K562 (cell line): ENCODE data around the gene ZNF595. TPM values are rescaled to one million over a fixed set of nuclear protein-coding genes. Genes with fewer than 3 reads are reported as not detected.

ENCODE experiments used
- ATAC-seq: fragments of 200-7000 bp; cut with Tn5 transposase; 3 replicates; pipeline ENCODE4 v1.9.1; 2020; ENCODE audit warnings: moderate library complexity
- BruUV-seq: library from RNA; stranded (reverse); fragments of 400-500 nt; replicated peaks from 2 replicates; lab custom pipeline; 2021; lab: Mats Ljungman, UMichigan
- CTCF ChIA-PET: fragments of 300-600 bp; formaldehyde crosslinking; extraction: SDS; loops from one replicate; lab custom pipeline; 2021; ENCODE audit warnings: low intra/inter-chr PET ratio; lab: Yijun Ruan, JAX
- POLR2A ChIA-PET: fragments of 300-600, 350-650 bp; sonication (Branson Sonifier 250); formaldehyde crosslinking; extraction: SDS; loops from one replicate; lab custom pipeline; 2021; ENCODE audit warnings: antibody characterized with exemption, inconsistent platforms; lab: Yijun Ruan, JAX
- DNase-seq, 4 experiments: peaks; one replicate each; pipeline versions ENCODE4 v3.0.0 to v3.0.0-alpha.2; 2011 to 2018; ENCODE audit warnings: low spot score in 3 of 4, mixed read lengths in 3 of 4; ENCODE audit errors: extremely low read depth in 1 of 4
- FAIRE-seq: peaks from 2 replicates; lab custom pipeline; 2011; peaks lifted over from hg19 to GRCh38; lab: Jason Lieb, UNC
- H2AFZ ChIP-seq: 2 replicates; pipeline ENCODE4 v1.6.0; 2011; ENCODE audit warnings: low read depth, low read length, control low read depth, inconsistent platforms
- H3K27ac ChIP-seq: fragments of 200-600 bp; 3 replicates; pipeline ENCODE4 v1.8.0; 2011; ENCODE audit warnings: low read depth, mild to moderate bottlenecking, control low read depth, inconsistent platforms, low read length, moderate library complexity, mixed read lengths; ENCODE audit errors: extremely low read depth
- H3K27me3 ChIP-seq, 2 experiments: fragments of 300-600 bp in 1 of 2; 2 replicates in 1 of 2; 3 replicates in 1 of 2; pipeline versions ENCODE4 v1.6.0 to v1.8.0; 2011; ENCODE audit warnings: inconsistent platforms in 2 of 2, low read length in 2 of 2, mild to moderate bottlenecking in 1 of 2, mixed read lengths in 1 of 2, moderate library complexity in 1 of 2; ENCODE audit not compliant: control insufficient read depth in 2 of 2, insufficient read depth in 2 of 2
- H3K36me3 ChIP-seq: fragments of 300-600 bp; 3 replicates; pipeline ENCODE4 v1.8.0; 2011; ENCODE audit warnings: mild to moderate bottlenecking, low read length, inconsistent platforms; ENCODE audit not compliant: control insufficient read depth, insufficient read depth
- H3K4me1 ChIP-seq, 2 experiments: fragments of 200-600 bp in 1 of 2; replicated peaks in 1 of 2; 2 replicates in 1 of 2; 3 replicates in 1 of 2; pipeline versions ENCODE4 v1.5.1 to v1.8.0; 2011; ENCODE audit warnings: inconsistent platforms in 2 of 2, low read length in 2 of 2, mild to moderate bottlenecking in 1 of 2, mixed read lengths in 1 of 2, moderate library complexity in 1 of 2; ENCODE audit not compliant: control insufficient read depth in 2 of 2, insufficient read depth in 2 of 2
- H3K4me2 ChIP-seq: 2 replicates; pipeline ENCODE4 v1.6.1; 2011; ENCODE audit warnings: low read length, control low read depth, inconsistent platforms, mixed read lengths; ENCODE audit not compliant: insufficient read depth
- H3K4me3 ChIP-seq: fragments of 200-600 bp; sonication (generic), shearing (Covaris generic); 2 replicates; pipeline ENCODE4 v1.5.1; 2016; ENCODE audit warnings: control low read depth, inconsistent platforms
- H3K79me2 ChIP-seq: fragments of 200-600 bp; 3 replicates; pipeline ENCODE4 v1.8.0; 2011; ENCODE audit warnings: low read length, inconsistent platforms; ENCODE audit not compliant: control insufficient read depth, insufficient read depth
- H3K9ac ChIP-seq, 2 experiments: 2 replicates each; pipeline versions ENCODE4 v1.6.0 to v1.6.1; 2011; ENCODE audit warnings: low read depth in 2 of 2, low read length in 2 of 2, control low read depth in 1 of 2, inconsistent platforms in 1 of 2, mild to moderate bottlenecking in 1 of 2, mixed read lengths in 1 of 2; ENCODE audit not compliant: insufficient read depth in 1 of 2
- H3K9me1 ChIP-seq: one replicate; pipeline ENCODE4 v1.6.0; 2011; ENCODE audit warnings: inconsistent platforms, mild to moderate bottlenecking, low read length, moderate library complexity; ENCODE audit not compliant: control insufficient read depth, insufficient read depth
- H3K9me3 ChIP-seq: replicated peaks from 2 replicates; pipeline ENCODE4 v1.5.1; 2011; ENCODE audit warnings: low read depth, low read length, inconsistent platforms; ENCODE audit not compliant: control insufficient read depth, insufficient read depth
- H4K20me1 ChIP-seq: replicated peaks from 2 replicates; pipeline ENCODE4 v1.6.1; 2011; ENCODE audit warnings: low read length, inconsistent platforms, mixed read lengths; ENCODE audit not compliant: control insufficient read depth, insufficient read depth
- ARNT ChIP-seq, 2 experiments: fragments of 450-650 bp; IDR thresholded peaks; 2 replicates each; pipeline ENCODE4 v1.6.1; 2016; ENCODE audit warnings: mild to moderate bottlenecking in 1 of 2
- CCNT2 ChIP-seq: IDR thresholded peaks from 2 replicates; pipeline ENCODE4 v1.6.1; 2011; ENCODE audit warnings: borderline replicate concordance, low read depth, mild to moderate bottlenecking, moderate library complexity, mixed read lengths, low read length; ENCODE audit not compliant: insufficient read length; ENCODE audit errors: extremely low read depth
- E4F1 ChIP-seq: fragments of 250-450 bp; sonication (Bioruptor Pico); IDR thresholded peaks from 2 replicates; pipeline ENCODE4 v1.5.0; 2021; ENCODE audit warnings: mild to moderate bottlenecking, borderline replicate concordance
- FOXA1 ChIP-seq: fragments of 450-650 bp; IDR thresholded peaks from 2 replicates; pipeline ENCODE4 v1.6.1; 2016; ENCODE audit warnings: mild to moderate bottlenecking, borderline replicate concordance
- GTF2A2 ChIP-seq: IDR thresholded peaks from 2 replicates; pipeline ENCODE4 v1.6.1; 2016; ENCODE audit warnings: mild to moderate bottlenecking, missing genetic modification characterization, missing compliant biosample characterization
- HIVEP1 ChIP-seq: fragments of 250-450 bp; sonication (Bioruptor Pico); IDR thresholded peaks from 2 replicates; pipeline ENCODE4 v1.4.0; 2020; ENCODE audit warnings: mild to moderate bottlenecking
- MYNN ChIP-seq, 2 experiments: sonication (generic); formaldehyde crosslinking in 1 of 2; IDR thresholded peaks; 2 replicates each; pipeline versions ENCODE4 v1.5.0 to v1.6.1; 2016 to 2020; ENCODE audit warnings: antibody characterized with exemption in 1 of 2, missing genetic modification reagents in 1 of 2
- NFE2 ChIP-seq: IDR thresholded peaks from 2 replicates; pipeline ENCODE4 v1.6.1; 2014; ENCODE audit warnings: antibody characterized with exemption, low read depth
- PHF21A ChIP-seq: fragments of 450-650 bp; IDR thresholded peaks from 2 replicates; pipeline ENCODE4 v1.6.1; 2017; ENCODE audit warnings: low read depth, borderline replicate concordance
- PRMT5 ChIP-seq: sonication (generic); formaldehyde crosslinking; IDR thresholded peaks from 2 replicates; pipeline ENCODE4 v1.5.0; 2020; ENCODE audit warnings: missing genetic modification reagents
- RBM34 ChIP-seq: fragments of 200-400 bp; formaldehyde crosslinking; IDR thresholded peaks from 2 replicates; pipeline ENCODE4 v1.6.1; 2018; ENCODE audit warnings: low read length, borderline replicate concordance; ENCODE audit not compliant: insufficient read depth
- RBM39 ChIP-seq: fragments of 200-400 bp; formaldehyde crosslinking; optimal IDR thresholded peaks from 2 replicates; pipeline ENCODE3; 2018; ENCODE audit warnings: low read depth, low read length
- SUPT5H ChIP-seq: fragments of 450-650 bp; IDR thresholded peaks from 2 replicates; pipeline ENCODE4 v1.6.1; 2016
- TEAD2 ChIP-seq: fragments of 450-650 bp; IDR thresholded peaks from 2 replicates; pipeline ENCODE4 v1.6.1; 2016; ENCODE audit warnings: missing genetic modification characterization, control low read depth, missing compliant biosample characterization
- ZBTB11 ChIP-seq, 3 experiments: fragments of 200-800 bp in 1 of 3; fragments of 250-450 bp in 1 of 3; fragments of 450-650 bp in 1 of 3; sonication (Bioruptor Pico) in 1 of 3; sonication (Bioruptor generic) in 1 of 3; formaldehyde crosslinking in 1 of 3; IDR thresholded peaks; 2 replicates each; pipeline versions ENCODE4 v1.6.1 to v1.8.0; 2016 to 2022; ENCODE audit warnings: mild to moderate bottlenecking in 2 of 3, missing genetic modification characterization in 2 of 3, missing compliant biosample characterization in 1 of 3, moderate library complexity in 1 of 3
- ZNF398 ChIP-seq: fragments of 250-450 bp; sonication (Bioruptor Pico); IDR thresholded peaks from 2 replicates; pipeline ENCODE4 v1.8.0; 2021; ENCODE audit warnings: moderate library complexity, mild to moderate bottlenecking, inconsistent platforms
- WGBS: fragments of 100-300 bp; shearing (Covaris generic); methylation state at CpG from one replicate; pipeline ENCODE4 v1.1.6; 2016; ENCODE audit warnings: low coverage, mixed read lengths; ENCODE audit not compliant: insufficient coverage; ENCODE audit errors: missing lambda C conversion rate; 5-methylcytosine and 5-hydroxymethylcytosine counted together
- in situ Hi-C: fragments of 300-500 bp; cut with MboI; formaldehyde crosslinking; loops from 4 replicates; pipeline ENCODE4 v1.15.0; 2018; ENCODE audit warnings: inconsistent platforms, mixed read lengths
- intact Hi-C: fragments of 100-400 bp; cut with micrococcal nuclease; formaldehyde crosslinking; loops from 2 replicates; pipeline ENCODE4 v1.14.2; 2022
- polyA plus RNA-seq, 8 experiments: library from polyadenylated mRNA; depleted of rRNA in 4 of 8; stranded (reverse) in 5 of 8; unstranded in 3 of 8; fragments of >200 nt; fragmentation: Nextera tagmentation in 2 of 8; fragmentation: Illumina TruSeq in 1 of 8; extraction: Ambion mirVana in 2 of 8; extraction: Trizol in 1 of 8; gene quantifications; 2 replicates each; pipeline versions ENCODE4 v1.2.1 to v1.2.3, GENCODE V29; 2011 to 2014; ENCODE audit warnings: inconsistent platforms in 1 of 8, missing spikeins in 1 of 8
- total RNA-seq, 7 experiments: library from RNA; depleted of rRNA in 6 of 7; stranded (reverse); fragments of >200 nt in 6 of 7; fragmentation: Illumina TruSeq in 2 of 7; extraction: Trizol in 2 of 7; gene quantifications; 2 replicates each; pipeline versions ENCODE4 v1.2.1 to v1.2.3, GENCODE V29; 2011 to 2021; ENCODE audit warnings: low replicate concordance in 1 of 7

The ZNF595 gene
- total and polyA plus RNA-seq, 9 of the 15 experiments (the other 6 are each of a cell fraction or from before 2014, with no cell fraction given) = 116 to 632 (median 237) TPM

GRCh38 chr4:71830-72229, 18.7 kb downstream of the ZNF595 start:
- no peak overlapping the region for H3K4me3 ChIP-seq
- H3K79me2 ChIP-seq = peaks cover 23% of the 10 kb centered on the region
- no peaks in the 10 kb centered on the region for H4K20me1 ChIP-seq
- H3K27ac ChIP-seq = no peak overlapping the region
- intact Hi-C loops = no loop called here
- in situ Hi-C loops = no loop called here
- H3K36me3 ChIP-seq = peaks cover 37% of the 10 kb centered on the region
- BruUV-seq = no TSS peak
- no peak overlapping the region for H3K4me2 ChIP-seq
- CTCF ChIA-PET = interaction anchor here (0.6 kb wide), 1 partner anchor 130 kb away, joined by 3 read pairs; no protein-coding TSS in a partner anchor
- no peak overlapping the region for H2AFZ ChIP-seq
- H3K9me3 ChIP-seq = peaks cover 20% of the 10 kb centered on the region
- H3K4me1 ChIP-seq = no peaks in the 10 kb centered on the region
- ATAC-seq = no peak
- POLR2A ChIA-PET = no interaction called here
- DNase-seq = no peak
- H3K27me3 ChIP-seq = no peaks in the 10 kb centered on the region
- no peak overlapping the region for H3K9ac ChIP-seq
- FAIRE-seq = no peak
- H3K9me1 ChIP-seq = no peaks in the 10 kb centered on the region
- WGBS = 91% methylated on average over 1 of the region's 1 CpG
- TF ChIP-seq MYNN (IDR thresholded peaks at IDR 0.05) (no peak), MYNN (CRISPR knock-in tag; IDR thresholded peaks at IDR 0.05) (no peak), PHF21A (no peak), SUPT5H (no peak), E4F1 (no peak), HIVEP1 (no peak), ARNT (IDR thresholded peaks at IDR 0.05) (no peak), GTF2A2 (tag) (no peak), RBM34 (no peak), ZNF398 (CRISPR knock-in tag) (no peak), ZBTB11 (CRISPR knock-in tag; IDR thresholded peaks at IDR 0.05) (no peak), NFE2 (no peak), RBM39 (no peak), FOXA1 (no peak), PRMT5 (no peak), TEAD2 (tag) (no peak), CCNT2 (no peak)
